DMS53 treated with DMSO at 0.1 percent for 48 hours (cell line): ENCODE data around the gene ERFE.
A peak's percentile ranks its signal among the peaks of the same experiment; 100 is the strongest.

Source experiments
- DNase-seq: peaks from one replicate; lab custom pipeline; 2025; ENCODE audit not compliant: unreplicated experiment; lab: John Stamatoyannopoulos, UW

The ERFE gene

GRCh38 chr2:238202326-238203093 lies 43.7 kb downstream of the ERFE start:
- no peak for DNase-seq

GRCh38 chr2:238203094-238203972 lies 44.6 kb downstream of the ERFE start, which contains the start of gene ILKAP:
Gene ILKAP, minus strand, starts transcription at chr2:238203695. Its CDS starts 142 bp downstream, at chr2:238203553.
- DNase-seq, result peak; percentile 89

GRCh38 chr2:238203973-238204683 lies 45.4 kb downstream of the ERFE start:
- no peak for DNase-seq

- DNase-seq, result no peak
Measured at GRCh38 chr2:238207006-238207405, 48.2 kb downstream of the ERFE start.

- no peak for DNase-seq
Measured at GRCh38 chr2:238216651-238217184, 57.9 kb downstream of the ERFE start.
